Left lung (tissue), 10 donors: ENCODE data around the gene RAB40C. TPM values are rescaled to one million over a fixed set of nuclear protein-coding genes. Genes with fewer than 3 reads are reported as not detected.

Experiments used
- ATAC-seq: fragments of 200-7000 bp; cut with Tn5 transposase; one replicate; pipeline ENCODE4 v1.9.1; 2020; ENCODE audit warnings: moderate library complexity
- DNase-seq, 4 donors: peaks; one replicate each; pipeline ENCODE4 v3.0.0-alpha.2; 2013 to 2020
- H3K27ac ChIP-seq, 2 donors: fragments of 200-600 bp; sonication (generic) in 1 of 2; one replicate each; pipeline versions ENCODE4 v1.5.0 to v1.8.0; 2020 to 2021
- H3K27me3 ChIP-seq, 2 donors: fragments of 200-600 bp; sonication (generic) in 1 of 2; one replicate each; pipeline versions ENCODE4 v1.5.0 to v1.8.0; 2020 to 2021
- H3K36me3 ChIP-seq, 2 donors: fragments of 200-600 bp; sonication (generic) in 1 of 2; one replicate each; pipeline versions ENCODE4 v1.5.0 to v1.8.0; 2020 to 2021
- H3K4me1 ChIP-seq, 2 donors: fragments of 200-600 bp; one replicate each; pipeline ENCODE4 v1.8.0; 2021
- H3K4me3 ChIP-seq, 2 donors: fragments of 200-600 bp; sonication (generic) in 1 of 2; one replicate each; pipeline versions ENCODE4 v1.5.0 to v1.8.0; 2020 to 2021; ENCODE audit warnings: mild to moderate bottlenecking in 1 of 2
- H3K9me3 ChIP-seq, 2 donors: fragments of 200-600 bp; sonication (generic) in 1 of 2; one replicate each; pipeline versions ENCODE4 v1.5.0 to v1.8.0; 2020 to 2021
- intact Hi-C, 2 donors: fragments of 100-400 bp; cut with DNase I; formaldehyde crosslinking; loops; one replicate each; pipeline versions ENCODE4 v1.11.2 to v1.14.2; 2022
- polyA plus RNA-seq, 6 donors: library from polyadenylated mRNA; unstranded; fragments of 120-200 nt; gene quantifications; one replicate each; pipeline ENCODE4 v1.2.1, GENCODE V29; 2013; ENCODE audit not compliant: insufficient read length in 6 of 6
- total RNA-seq, 2 donors: library from RNA; stranded (reverse); fragmentation: NEBNext Ultra II Directional; extraction: Animal tissue kit (Norgen Biotek cat#: 25700); gene quantifications; one replicate each; pipeline ENCODE4 v1.2.1, GENCODE V29; 2021
- TF ChIP-seq, protein P1 (sequence below), 2 donors: fragments of 200-600 bp; sonication (generic) in 1 of 2; IDR thresholded peaks; one replicate each; pipeline versions ENCODE4 v1.5.0 to v1.8.0; 2021; ENCODE audit warnings: antibody characterized with exemption in 2 of 2
- donor health status: DM: no; HTN: yes; CAD: no.
- donor health status: DM: no; HTN: no; CAD: no.

The RAB40C gene
- total and polyA plus RNA-seq, 8 donors = 17.6 to 32.9 (median 25.9) TPM

DNA sequence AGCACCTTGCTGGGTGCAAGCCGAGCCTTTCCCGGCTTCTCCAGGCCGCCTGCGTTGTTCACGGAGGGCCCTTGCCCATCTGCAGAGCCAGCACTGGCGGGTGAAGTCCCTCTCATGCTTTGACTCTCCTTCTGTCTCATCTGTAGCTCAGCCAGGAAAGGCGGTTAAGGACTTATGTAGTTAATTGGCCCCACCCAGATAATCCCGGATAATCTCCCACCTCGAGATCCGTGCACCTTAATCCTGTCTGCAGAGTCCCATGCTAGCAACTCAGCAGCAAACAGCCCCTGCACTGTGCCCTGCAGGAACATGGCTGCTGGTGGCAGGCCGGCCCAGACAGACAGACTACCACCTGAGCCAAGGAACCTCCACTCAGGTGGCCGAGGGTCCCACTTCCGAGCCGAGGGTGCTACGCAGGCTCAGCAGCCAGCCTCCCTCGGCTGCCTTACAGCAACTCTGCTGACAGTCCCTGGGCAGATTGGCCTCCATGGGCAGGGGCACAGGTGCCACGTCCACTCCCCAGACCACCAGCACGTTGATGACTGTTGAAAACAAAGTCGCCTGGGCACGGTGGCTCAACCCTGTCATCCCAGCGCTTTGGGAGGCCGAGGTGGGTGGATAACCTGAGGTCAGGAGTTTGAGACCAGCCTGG lies 16.9 kb downstream of the RAB40C start:
- H3K9me3 ChIP-seq = peaks cover 0 to 6% of the 10 kb centered on the region in 2 donors
- intact Hi-C loops = no loop called here
- H3K4me3 ChIP-seq = no peak overlapping the region
- TF ChIP-seq, protein P1, sequence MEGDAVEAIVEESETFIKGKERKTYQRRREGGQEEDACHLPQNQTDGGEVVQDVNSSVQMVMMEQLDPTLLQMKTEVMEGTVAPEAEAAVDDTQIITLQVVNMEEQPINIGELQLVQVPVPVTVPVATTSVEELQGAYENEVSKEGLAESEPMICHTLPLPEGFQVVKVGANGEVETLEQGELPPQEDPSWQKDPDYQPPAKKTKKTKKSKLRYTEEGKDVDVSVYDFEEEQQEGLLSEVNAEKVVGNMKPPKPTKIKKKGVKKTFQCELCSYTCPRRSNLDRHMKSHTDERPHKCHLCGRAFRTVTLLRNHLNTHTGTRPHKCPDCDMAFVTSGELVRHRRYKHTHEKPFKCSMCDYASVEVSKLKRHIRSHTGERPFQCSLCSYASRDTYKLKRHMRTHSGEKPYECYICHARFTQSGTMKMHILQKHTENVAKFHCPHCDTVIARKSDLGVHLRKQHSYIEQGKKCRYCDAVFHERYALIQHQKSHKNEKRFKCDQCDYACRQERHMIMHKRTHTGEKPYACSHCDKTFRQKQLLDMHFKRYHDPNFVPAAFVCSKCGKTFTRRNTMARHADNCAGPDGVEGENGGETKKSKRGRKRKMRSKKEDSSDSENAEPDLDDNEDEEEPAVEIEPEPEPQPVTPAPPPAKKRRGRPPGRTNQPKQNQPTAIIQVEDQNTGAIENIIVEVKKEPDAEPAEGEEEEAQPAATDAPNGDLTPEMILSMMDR (IDR thresholded peaks at IDR 0.05) = no peak
- ATAC-seq (no peak), DNase-seq (peak in 1 of 4 donors; percentile 72)
- no peaks in the 10 kb centered on the region for H3K27me3 ChIP-seq
- H3K36me3 ChIP-seq = no peaks in the 10 kb centered on the region
- no peak overlapping the region for H3K27ac ChIP-seq
- peaks cover 0 to 9% of the 10 kb centered on the region in 2 donors for H3K4me1 ChIP-seq

DNA sequence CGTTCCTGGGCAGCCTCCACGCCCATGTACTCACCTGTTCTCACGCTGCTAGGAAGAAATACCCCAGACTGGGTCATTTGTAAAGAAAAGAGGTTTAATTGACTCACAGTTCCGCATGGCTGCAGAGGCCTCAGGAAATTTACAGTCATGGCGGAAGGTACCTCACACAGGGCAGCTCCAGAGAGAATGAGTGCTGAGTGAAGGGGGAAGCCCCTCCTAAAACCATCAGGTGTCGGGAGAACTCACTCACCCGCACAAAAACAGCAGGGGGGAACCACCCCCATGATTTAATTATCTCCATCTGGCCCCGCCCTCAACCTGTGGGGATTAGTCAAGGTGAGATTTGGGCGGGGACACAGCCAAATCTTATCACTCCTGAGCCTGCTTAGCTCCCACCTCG lies 18.2 kb downstream of the RAB40C start:
- Histone ChIP-seq H3K9me3 (peaks cover 0 to 6% of the 10 kb centered on the region in 2 donors), H3K27me3 (no peaks in the 10 kb centered on the region), H3K27ac (no peak overlapping the region), H3K4me3 (no peak overlapping the region), H3K4me1 (peaks cover 0 to 9% of the 10 kb centered on the region in 2 donors), H3K36me3 (no peaks in the 10 kb centered on the region)
- intact Hi-C loops = no loop called here
- TF ChIP-seq, protein P1 (IDR thresholded peaks at IDR 0.05) = no peak
- ATAC-seq = no peak
- no peak for DNase-seq

DNA sequence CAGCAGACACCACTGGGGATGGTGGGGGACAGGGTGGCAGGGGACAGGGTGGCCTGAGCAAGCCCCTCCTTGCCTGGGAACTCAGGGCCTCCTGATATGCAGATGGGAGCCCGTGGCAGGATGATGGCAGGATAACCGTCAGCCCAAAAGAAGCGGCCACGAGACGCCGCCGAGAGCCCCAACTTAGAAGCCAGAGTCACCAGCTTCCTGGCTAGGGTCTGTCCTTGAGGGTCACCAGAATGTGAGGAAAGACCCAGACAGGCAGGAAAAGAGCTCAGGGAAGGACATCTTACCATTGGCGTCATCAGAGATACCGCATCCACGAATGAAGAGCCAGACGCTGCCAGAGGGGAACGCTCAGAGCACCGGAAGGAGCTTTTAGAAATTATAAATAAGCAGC lies 19.4 kb downstream of the RAB40C start:
- TF ChIP-seq, protein P1 (IDR thresholded peaks at IDR 0.05) = no peak
- Histone ChIP-seq H3K27ac (no peak overlapping the region), H3K36me3 (no peaks in the 10 kb centered on the region), H3K9me3 (peaks cover 0 to 6% of the 10 kb centered on the region in 2 donors), H3K27me3 (no peaks in the 10 kb centered on the region), H3K4me3 (no peak overlapping the region), H3K4me1 (peaks cover 0 to 9% of the 10 kb centered on the region in 2 donors)
- intact Hi-C loops = no loop called here
- ATAC-seq = no peak
- no peak for DNase-seq

DNA sequence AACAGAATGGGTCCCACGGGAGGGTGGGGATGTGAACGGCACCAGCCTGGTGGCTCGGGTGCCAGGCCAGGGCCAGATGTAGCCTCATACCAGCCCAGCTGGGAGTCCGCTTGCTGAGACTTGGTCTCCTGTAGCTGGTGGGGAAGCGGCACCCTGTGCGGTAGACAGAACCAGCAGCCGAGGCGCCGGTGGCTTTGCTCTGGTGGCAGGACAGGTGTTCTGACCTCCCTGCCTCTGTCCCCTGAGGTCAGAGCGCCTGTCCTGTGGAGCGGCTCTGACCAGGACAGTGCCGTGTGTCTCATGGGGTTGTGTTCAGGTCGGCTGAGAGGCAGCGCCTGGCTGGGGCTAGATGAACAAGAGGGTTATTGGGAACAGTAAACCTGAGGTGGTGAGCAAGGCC lies 20.1 kb downstream of the RAB40C start:
- no peak overlapping the region for H3K27ac ChIP-seq
- intact Hi-C loops = no loop called here
- no peak for ATAC-seq

More for the DNA sequence above, 20.1 kb downstream of the RAB40C start:
- TF ChIP-seq, protein P1 (IDR thresholded peaks at IDR 0.05) = no peak
- Histone ChIP-seq H3K36me3 (no peaks in the 10 kb centered on the region), H3K4me1 (peaks cover 0 to 9% of the 10 kb centered on the region in 2 donors), H3K4me3 (no peak overlapping the region), H3K27me3 (no peaks in the 10 kb centered on the region), H3K9me3 (peaks cover 0 to 4% of the 10 kb centered on the region in 2 donors)
- DNase-seq = peak in 1 of 4 donors; percentile 72
